B cell (primary cell): ENCODE measurements around the gene POLE. TPM values are rescaled to one million over a fixed set of nuclear protein-coding genes. Genes with fewer than 3 reads are reported as not detected.

Source experiments
- ATAC-seq: fragments of 200-7000 bp; cut with Tn5 transposase; one replicate; pipeline ENCODE4 v1.10.0; 2021; ENCODE audit warnings: low read depth, mild to moderate bottlenecking, moderate number of reproducible peaks, moderate library complexity
- CTCF ChIA-PET: fragments of 350-600 bp; sonication (Branson Sonifier 250); formaldehyde crosslinking; loops from one replicate; lab custom pipeline; 2021; ENCODE audit warnings: antibody characterized with exemption, inconsistent platforms; lab: Charles Lee
- POLR2A ChIA-PET: fragments of 350-600 bp; sonication (Branson Sonifier 250); formaldehyde crosslinking; loops from one replicate; lab custom pipeline; 2021; ENCODE audit warnings: antibody characterized with exemption; lab: Charles Lee
- DNase-seq: peaks from one replicate; pipeline ENCODE4 v3.0.0; 2013
- H2AFZ ChIP-seq: 2 replicates; pipeline ENCODE4 v1.6.1; 2012; ENCODE audit warnings: mild to moderate bottlenecking, low read depth, low read length; ENCODE audit not compliant: insufficient read depth, poor library complexity, severe bottlenecking
- H3K27ac ChIP-seq, 2 donors: 1 replicate in 1 of 2; 2 replicates in 1 of 2; pipeline ENCODE4 v1.5.1; 2012 to 2013; ENCODE audit warnings: low read length in 2 of 2, mild to moderate bottlenecking in 2 of 2, moderate library complexity in 1 of 2
- H3K27me3 ChIP-seq, 4 experiments: fragments of 200-600 bp in 1 of 4; sonication (generic) in 1 of 4; replicated peaks in 1 of 4; 1 replicate in 2 of 4; 2 replicates in 2 of 4; pipeline versions ENCODE4 v1.6.1 to v1.7.0; 2013 to 2016; ENCODE audit warnings: low read length in 3 of 4, mild to moderate bottlenecking in 2 of 4, mixed read lengths in 1 of 4, moderate library complexity in 1 of 4; ENCODE audit not compliant: insufficient read depth in 4 of 4, control insufficient read depth in 3 of 4; ENCODE audit errors: control extremely low read depth in 1 of 4
- H3K36me3 ChIP-seq, 2 experiments: replicated peaks in 1 of 2; 1 replicate in 1 of 2; 2 replicates in 1 of 2; pipeline versions ENCODE4 v1.6.1 to v1.7.1; 2013; ENCODE audit warnings: low read length in 1 of 2; ENCODE audit not compliant: insufficient read depth in 2 of 2, control insufficient read depth in 1 of 2; ENCODE audit errors: control extremely low read depth in 1 of 2, extremely low read depth in 1 of 2
- H3K4me1 ChIP-seq, 2 donors: fragments of 200-600 bp in 1 of 2; sonication (generic) in 1 of 2; 1 replicate in 1 of 2; 2 replicates in 1 of 2; pipeline versions ENCODE4 v1.5.1 to v1.6.1; 2013 to 2017; ENCODE audit warnings: low read length in 2 of 2; ENCODE audit not compliant: control insufficient read depth in 2 of 2, insufficient read depth in 2 of 2
- H3K4me2 ChIP-seq: replicated peaks from 2 replicates; pipeline ENCODE3; 2012; ENCODE audit warnings: mild to moderate bottlenecking, low read depth, low read length; ENCODE audit not compliant: poor library complexity, severe bottlenecking
- H3K4me3 ChIP-seq, 5 experiments: fragments of 200-600 bp in 1 of 5; sonication (generic) in 1 of 5; 1 replicate in 3 of 5; 2 replicates in 2 of 5; pipeline versions ENCODE4 v1.5.1 to v1.7.0; 2011 to 2016; ENCODE audit warnings: low read length in 4 of 5, mild to moderate bottlenecking in 4 of 5, low read depth in 2 of 5, control low read depth in 1 of 5, moderate library complexity in 1 of 5; ENCODE audit not compliant: insufficient read depth in 1 of 5; ENCODE audit errors: control extremely low read depth in 1 of 5, extremely low read depth in 1 of 5
- H3K79me2 ChIP-seq: fragments of 200-600 bp; sonication (generic); one replicate; pipeline ENCODE4 v1.6.0; 2016; ENCODE audit warnings: low read length; ENCODE audit not compliant: control insufficient read depth, insufficient read depth
- H3K9ac ChIP-seq: fragments of 200-600 bp; sonication (generic); 2 replicates; pipeline ENCODE4 v1.6.1; 2017; ENCODE audit warnings: mild to moderate bottlenecking, low read length, moderate library complexity
- H3K9me3 ChIP-seq, 3 donors: one replicate each; pipeline versions ENCODE4 v1.6.1 to v1.7.1; 2013; ENCODE audit warnings: low read length in 2 of 3; ENCODE audit not compliant: control insufficient read depth in 2 of 3, insufficient read depth in 1 of 3; ENCODE audit errors: control extremely low read depth in 1 of 3
- H4K20me1 ChIP-seq: 2 replicates; pipeline ENCODE4 v1.6.0; 2012; ENCODE audit warnings: mild to moderate bottlenecking, low read length; ENCODE audit not compliant: insufficient read depth, control insufficient read depth, poor library complexity, severe bottlenecking
- H3K27ac Mint-ChIP-seq: one replicate; pipeline ENCODE4 v1.8.0; 2021; ENCODE audit warnings: mixed read lengths
- H3K27me3 Mint-ChIP-seq: one replicate; pipeline ENCODE4 v1.8.0; 2021; ENCODE audit warnings: mixed read lengths
- H3K4me1 Mint-ChIP-seq: one replicate; pipeline ENCODE4 v1.8.0; 2021; ENCODE audit warnings: mixed read lengths
- H3K4me3 Mint-ChIP-seq: one replicate; pipeline ENCODE4 v1.8.0; 2021; ENCODE audit warnings: mixed read lengths
- H3K9me3 Mint-ChIP-seq: one replicate; pipeline ENCODE4 v1.8.0; 2022; ENCODE audit warnings: mixed read lengths; ENCODE audit not compliant: insufficient read depth
- EZH2 ChIP-seq: IDR thresholded peaks from 2 replicates; pipeline ENCODE4 v1.6.1; 2012; ENCODE audit warnings: borderline replicate concordance, low read depth, mild to moderate bottlenecking, moderate library complexity, low read length; ENCODE audit not compliant: insufficient read depth, poor library complexity, severe bottlenecking
- WGBS: methylation state at CpG from one replicate; pipeline ENCODE4 v1.1.5; 2013; ENCODE audit warnings: missing lambda C conversion rate; ENCODE audit not compliant: insufficient coverage; 5-methylcytosine and 5-hydroxymethylcytosine counted together
- intact Hi-C: fragments of 100-400 bp; cut with micrococcal nuclease; formaldehyde crosslinking; loops from one replicate; pipeline ENCODE4 v1.10.0; 2022
- polyA plus RNA-seq: library from polyadenylated mRNA; depleted of rRNA; stranded (reverse); fragments of >200 nt; gene quantifications from 2 replicates; pipeline ENCODE4 v1.2.3, GENCODE V29; 2012
- total RNA-seq, 2 donors: library from RNA; stranded (reverse); fragments of 120-200 nt in 1 of 2; gene quantifications; 1 replicate in 1 of 2; 2 replicates in 1 of 2; pipeline versions ENCODE4 v1.2.3 to v1.2.4, GENCODE V29; 2013 to 2022
- TF ChIP-seq, protein P1 (sequence below): fragments of 200-600 bp; IDR thresholded peaks from one replicate; pipeline ENCODE4 v1.8.0; 2022; ENCODE audit warnings: antibody characterized with exemption, mild to moderate bottlenecking

The POLE gene
- total and polyA plus RNA-seq, 2 donors (not counting 1 experiment from before 2014, with no cell fraction given), result 32.0 to 62.0 TPM

GRCh38 chr12:132602572-132603239 is 84.4 kb downstream of the POLE start:
- H3K9me3 Mint-ChIP-seq, result no peaks in the 10 kb centered on the region
- TF ChIP-seq EZH2, result no peak
- TF ChIP-seq, protein P1, sequence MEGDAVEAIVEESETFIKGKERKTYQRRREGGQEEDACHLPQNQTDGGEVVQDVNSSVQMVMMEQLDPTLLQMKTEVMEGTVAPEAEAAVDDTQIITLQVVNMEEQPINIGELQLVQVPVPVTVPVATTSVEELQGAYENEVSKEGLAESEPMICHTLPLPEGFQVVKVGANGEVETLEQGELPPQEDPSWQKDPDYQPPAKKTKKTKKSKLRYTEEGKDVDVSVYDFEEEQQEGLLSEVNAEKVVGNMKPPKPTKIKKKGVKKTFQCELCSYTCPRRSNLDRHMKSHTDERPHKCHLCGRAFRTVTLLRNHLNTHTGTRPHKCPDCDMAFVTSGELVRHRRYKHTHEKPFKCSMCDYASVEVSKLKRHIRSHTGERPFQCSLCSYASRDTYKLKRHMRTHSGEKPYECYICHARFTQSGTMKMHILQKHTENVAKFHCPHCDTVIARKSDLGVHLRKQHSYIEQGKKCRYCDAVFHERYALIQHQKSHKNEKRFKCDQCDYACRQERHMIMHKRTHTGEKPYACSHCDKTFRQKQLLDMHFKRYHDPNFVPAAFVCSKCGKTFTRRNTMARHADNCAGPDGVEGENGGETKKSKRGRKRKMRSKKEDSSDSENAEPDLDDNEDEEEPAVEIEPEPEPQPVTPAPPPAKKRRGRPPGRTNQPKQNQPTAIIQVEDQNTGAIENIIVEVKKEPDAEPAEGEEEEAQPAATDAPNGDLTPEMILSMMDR, result no peak
- WGBS, result 67% methylated on average over 28 of the region's 29 CpGs
- DNase-seq (no peak), ATAC-seq (no peak)
- no peak overlapping the region for H3K27ac Mint-ChIP-seq
- Histone ChIP-seq H3K27me3 (peaks cover 0 to 52% (median 12%) of the 10 kb centered on the region in 4 experiments), H4K20me1 (peaks cover under 1% of the 10 kb centered on the region), H3K4me1 (peaks cover 17 to 21% of the 10 kb centered on the region in 2 donors), H3K9me3 (peaks cover 0 to 10% (median 0%) of the 10 kb centered on the region in 3 donors), H3K9ac (no peak overlapping the region), H3K79me2 (no peaks in the 10 kb centered on the region), H3K4me3 (no peak overlapping the region), H3K27ac (no peak overlapping the region), H2AFZ (no peak overlapping the region), H3K36me3 (no peaks in the 10 kb centered on the region), H3K4me2 (no peak overlapping the region)
- ChIA-PET POLR2A (no interaction called here), CTCF (interaction anchor here (3.6 kb wide), 1 partner anchor 12 kb away, joined by 15 read pairs; no protein-coding TSS in a partner anchor)
- no peak overlapping the region for H3K4me3 Mint-ChIP-seq
- H3K27me3 Mint-ChIP-seq, result peaks cover 20% of the 10 kb centered on the region
- peaks cover 20% of the 10 kb centered on the region for H3K4me1 Mint-ChIP-seq
- intact Hi-C loops, result no loop called here
